ENCODE measurements around the gene CNKSR2. TPM values are rescaled to one million over a fixed set of nuclear protein-coding genes. Genes with fewer than 3 reads are reported as not detected.

CNKSR2 gene
- total RNA-seq, 1 donor from 2014 or later = 0.47 TPM

DNA sequence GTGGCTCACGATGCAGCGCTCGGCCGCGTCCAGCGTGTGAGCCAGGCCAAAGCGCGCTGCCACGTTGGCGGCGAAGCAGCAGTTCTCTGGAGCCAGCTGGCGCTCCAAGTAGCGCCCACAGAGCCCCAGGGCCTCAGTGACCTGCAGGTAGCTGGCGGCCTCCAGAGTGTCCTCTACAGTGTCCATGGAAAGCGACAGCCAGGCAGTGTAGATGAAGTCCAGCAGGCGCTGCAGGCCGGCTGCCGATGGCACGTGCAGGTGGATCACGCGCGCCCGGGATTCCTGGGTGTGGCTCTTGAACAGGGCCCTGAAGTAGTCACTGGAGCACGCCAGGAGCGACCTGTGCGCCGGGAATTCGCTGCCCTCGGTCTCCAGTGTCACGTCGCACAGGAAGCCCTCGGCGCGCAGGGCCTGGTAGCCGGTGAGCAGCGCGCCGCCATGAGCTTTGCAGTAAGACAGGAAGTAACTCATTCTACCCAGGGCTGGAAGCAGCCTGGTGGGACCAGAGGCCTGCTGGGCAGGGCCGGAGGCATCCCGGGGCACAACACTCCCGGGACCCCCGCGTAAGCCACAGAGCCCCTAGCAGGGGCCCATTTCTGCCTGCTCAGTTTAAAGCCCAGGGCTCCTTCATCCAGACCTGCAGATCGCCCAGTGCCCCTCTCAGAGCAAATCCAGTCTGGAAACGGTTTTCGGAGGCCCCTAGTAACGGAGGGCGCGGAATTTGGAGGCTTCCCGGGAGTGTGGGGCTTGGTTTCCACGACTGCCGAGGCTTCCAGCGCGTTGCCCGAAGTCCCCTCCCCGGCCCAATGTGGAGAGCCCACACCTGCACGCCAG lies 283.3 kb downstream of the CNKSR2 start:
- peak overlapping the region; percentile 82 for H3K27ac ChIP-seq (replicated peaks)
- no peaks in the 10 kb centered on the region for H3K36me3 ChIP-seq
- no peak for DNase-seq
- intact Hi-C loops (cut with micrococcal nuclease) = no loop called here
- TF ChIP-seq, protein P1, sequence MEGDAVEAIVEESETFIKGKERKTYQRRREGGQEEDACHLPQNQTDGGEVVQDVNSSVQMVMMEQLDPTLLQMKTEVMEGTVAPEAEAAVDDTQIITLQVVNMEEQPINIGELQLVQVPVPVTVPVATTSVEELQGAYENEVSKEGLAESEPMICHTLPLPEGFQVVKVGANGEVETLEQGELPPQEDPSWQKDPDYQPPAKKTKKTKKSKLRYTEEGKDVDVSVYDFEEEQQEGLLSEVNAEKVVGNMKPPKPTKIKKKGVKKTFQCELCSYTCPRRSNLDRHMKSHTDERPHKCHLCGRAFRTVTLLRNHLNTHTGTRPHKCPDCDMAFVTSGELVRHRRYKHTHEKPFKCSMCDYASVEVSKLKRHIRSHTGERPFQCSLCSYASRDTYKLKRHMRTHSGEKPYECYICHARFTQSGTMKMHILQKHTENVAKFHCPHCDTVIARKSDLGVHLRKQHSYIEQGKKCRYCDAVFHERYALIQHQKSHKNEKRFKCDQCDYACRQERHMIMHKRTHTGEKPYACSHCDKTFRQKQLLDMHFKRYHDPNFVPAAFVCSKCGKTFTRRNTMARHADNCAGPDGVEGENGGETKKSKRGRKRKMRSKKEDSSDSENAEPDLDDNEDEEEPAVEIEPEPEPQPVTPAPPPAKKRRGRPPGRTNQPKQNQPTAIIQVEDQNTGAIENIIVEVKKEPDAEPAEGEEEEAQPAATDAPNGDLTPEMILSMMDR (IDR thresholded peaks at IDR 0.05; ENCODE audit: borderline replicate concordance) = no peak
- H3K27me3 ChIP-seq (ENCODE audit: low read depth) = peaks cover 26% of the 10 kb centered on the region
- H3K9me3 ChIP-seq (replicated peaks) = no peaks in the 10 kb centered on the region
- H3K4me3 ChIP-seq = peak overlapping the region; percentile 62
- no peaks in the 10 kb centered on the region for H3K4me1 ChIP-seq

DNA sequence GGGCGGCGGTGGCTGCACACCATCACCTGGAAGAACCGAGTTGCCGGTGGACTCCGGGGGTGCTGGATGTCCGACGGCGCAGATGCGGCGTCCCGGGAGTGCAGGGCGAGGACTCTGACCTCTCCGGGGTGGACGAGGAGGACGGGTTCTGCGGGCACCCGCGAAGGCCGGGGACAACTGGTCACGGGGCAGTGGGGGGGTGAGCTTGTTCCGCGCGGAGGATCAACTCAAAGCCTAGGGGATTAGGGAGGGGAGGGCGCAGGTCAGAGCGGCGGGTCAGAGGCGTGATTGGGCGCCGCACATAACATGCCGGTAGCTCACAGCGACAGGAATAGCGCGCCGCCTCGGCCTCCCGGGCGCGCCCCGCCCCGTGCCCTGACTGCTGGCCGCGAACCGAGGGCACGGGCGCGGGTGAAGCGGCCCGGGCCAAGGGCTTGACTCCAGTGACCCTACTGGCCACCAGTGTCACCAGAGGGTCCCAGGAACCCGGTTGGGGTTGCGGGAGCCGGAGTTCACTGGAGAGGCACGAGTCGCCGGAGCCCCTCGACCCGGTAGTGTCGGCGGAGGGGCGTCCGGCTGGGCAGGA lies 284.0 kb downstream of the CNKSR2 start, which contains the start of gene KLHL34:
TSS of gene KLHL34 (minus strand) at position 179 of the 586 bp plus-strand sequence. CDS start 542 bp downstream, outside the sequence.
- peak within 1 kb of the TSS; percentile 82 for H3K27ac ChIP-seq (replicated peaks)
- DNase-seq = peak; percentile 24
- TF ChIP-seq, protein P1 (IDR thresholded peaks at IDR 0.05; ENCODE audit: borderline replicate concordance) = no peak
- no peaks in the 10 kb centered on the region for H3K36me3 ChIP-seq
- H3K27me3 ChIP-seq (ENCODE audit: low read depth) = peaks cover 26% of the 10 kb centered on the region
- no peaks in the 10 kb centered on the region for H3K4me1 ChIP-seq
- no peaks in the 10 kb centered on the region for H3K9me3 ChIP-seq (replicated peaks)
- H3K4me3 ChIP-seq = peak within 1 kb of the TSS; percentile 62
- intact Hi-C loops (cut with micrococcal nuclease) = no loop called here

GRCh38 chrX:21658746-21659145 lies 284.5 kb downstream of the CNKSR2 start:
- TF ChIP-seq, protein P1 (IDR thresholded peaks at IDR 0.05; ENCODE audit: borderline replicate concordance) = no peak
- no peaks in the 10 kb centered on the region for H3K36me3 ChIP-seq
- peaks cover 26% of the 10 kb centered on the region for H3K27me3 ChIP-seq (ENCODE audit: low read depth)
- intact Hi-C loops (cut with micrococcal nuclease) = no loop called here
- H3K4me1 ChIP-seq = no peaks in the 10 kb centered on the region
- H3K27ac ChIP-seq (replicated peaks) = peak overlapping the region; percentile 82
- DNase-seq = no peak
- H3K4me3 ChIP-seq = peak overlapping the region; percentile 62
- H3K9me3 ChIP-seq (replicated peaks) = no peaks in the 10 kb centered on the region

DNA sequence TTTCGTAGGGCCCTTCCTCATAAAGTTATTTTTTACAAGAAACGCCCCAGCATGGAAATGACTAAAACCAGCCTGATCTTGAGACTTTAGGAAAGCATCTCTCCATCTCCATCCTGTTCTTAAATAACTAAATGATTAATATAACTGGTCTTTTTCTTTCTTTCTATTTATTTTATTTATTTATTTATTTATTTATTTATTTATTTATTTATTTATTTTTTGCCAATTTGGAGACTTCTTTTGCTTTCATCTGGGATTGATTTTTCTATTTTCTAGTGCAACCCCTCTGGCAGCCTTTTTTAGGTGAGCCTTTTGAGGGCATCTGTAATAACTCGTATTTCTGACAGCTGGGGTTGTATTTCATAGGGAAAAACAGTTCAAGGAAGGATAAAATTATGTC lies 285.1 kb downstream of the CNKSR2 start:
- peak overlapping the region; percentile 82 for H3K27ac ChIP-seq (replicated peaks)
- peak overlapping the region; percentile 62 for H3K4me3 ChIP-seq
- TF ChIP-seq, protein P1 (IDR thresholded peaks at IDR 0.05; ENCODE audit: borderline replicate concordance) = no peak
- intact Hi-C loops (cut with micrococcal nuclease) = no loop called here
- DNase-seq = no peak
- H3K27me3 ChIP-seq (ENCODE audit: low read depth) = peaks cover 26% of the 10 kb centered on the region
- H3K4me1 ChIP-seq = no peaks in the 10 kb centered on the region
- no peaks in the 10 kb centered on the region for H3K9me3 ChIP-seq (replicated peaks)
- no peaks in the 10 kb centered on the region for H3K36me3 ChIP-seq

DNA sequence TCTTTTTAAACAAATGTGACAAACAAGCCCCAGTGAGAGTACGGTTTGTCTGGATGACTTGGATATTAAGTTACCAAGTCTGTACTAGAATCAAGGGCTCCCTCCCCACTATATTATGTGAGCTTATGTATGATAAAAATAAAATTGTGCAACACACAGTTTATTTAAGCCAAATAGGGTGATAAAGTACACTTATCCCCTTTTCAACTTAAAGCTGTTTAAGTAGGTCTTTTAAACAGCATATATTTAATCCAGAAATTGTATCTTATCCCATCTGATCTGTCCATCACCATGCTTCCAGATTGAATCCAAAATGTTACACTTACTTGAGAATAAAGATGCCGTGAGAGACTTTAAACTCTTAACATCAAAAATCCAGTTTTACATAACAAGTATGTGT lies 285.9 kb downstream of the CNKSR2 start:
- H3K27ac ChIP-seq (replicated peaks) = peak overlapping the region; percentile 8

More for the DNA sequence above, 285.9 kb downstream of the CNKSR2 start:
- H3K9me3 ChIP-seq (replicated peaks) = no peaks in the 10 kb centered on the region
- TF ChIP-seq, protein P1 (IDR thresholded peaks at IDR 0.05; ENCODE audit: borderline replicate concordance) = no peak
- H3K4me1 ChIP-seq = no peaks in the 10 kb centered on the region
- peak overlapping the region; percentile 62 for H3K4me3 ChIP-seq
- no peak for DNase-seq
- no peaks in the 10 kb centered on the region for H3K36me3 ChIP-seq
- H3K27me3 ChIP-seq (ENCODE audit: low read depth) = peaks cover 26% of the 10 kb centered on the region
- intact Hi-C loops (cut with micrococcal nuclease) = no loop called here
